IMR-90 (cell line): ENCODE measurements around the gene ADAM15. TPM values are rescaled to one million over a fixed set of nuclear protein-coding genes. Genes with fewer than 3 reads are reported as not detected.

Experiments used
- ATAC-seq: fragments of 200-7000 bp; cut with Tn5 transposase; 2 replicates; pipeline ENCODE4 v1.9.1; 2020; ENCODE audit warnings: low read depth, mild to moderate bottlenecking, moderate library complexity
- BruUV-seq: library from RNA; stranded (reverse); fragments of 400-500 nt; replicated peaks from 2 replicates; lab custom pipeline; 2021; lab: Mats Ljungman, UMichigan
- CTCF ChIA-PET: fragments of 300-600 bp; formaldehyde crosslinking; extraction: SDS; loops from one replicate; lab custom pipeline; 2021; ENCODE audit warnings: antibody characterized with exemption; lab: Yijun Ruan, JAX
- POLR2A ChIA-PET: fragments of 300-600 bp; sonication (Branson Sonifier 250); formaldehyde crosslinking; loops from one replicate; lab custom pipeline; 2022; ENCODE audit warnings: antibody characterized with exemption; ENCODE audit not compliant: unreplicated experiment; lab: Charles Lee
- DNase-seq: peaks from one replicate; pipeline ENCODE4 v3.0.0; 2013
- H2AFZ ChIP-seq: replicated peaks from 2 replicates; pipeline ENCODE3; 2013; ENCODE audit warnings: low read length, mild to moderate bottlenecking; ENCODE audit not compliant: poor library complexity
- H2AK5ac ChIP-seq: 2 replicates; pipeline ENCODE4 v1.6.1; 2013; ENCODE audit warnings: low read depth, low read length, inconsistent platforms
- H2AK9ac ChIP-seq: replicated peaks from 2 replicates; pipeline ENCODE3; 2013; ENCODE audit warnings: mild to moderate bottlenecking, low read depth, low read length, moderate library complexity; ENCODE audit not compliant: poor library complexity
- H2BK120ac ChIP-seq: 2 replicates; pipeline ENCODE4 v1.6.1; 2013; ENCODE audit warnings: low read depth, low read length, inconsistent platforms
- H2BK15ac ChIP-seq: 3 replicates; pipeline ENCODE4 v1.6.1; 2013; ENCODE audit warnings: low read depth, low read length, inconsistent platforms
- H2BK20ac ChIP-seq: 2 replicates; pipeline ENCODE4 v1.6.1; 2013; ENCODE audit warnings: low read depth, mild to moderate bottlenecking, inconsistent platforms, low read length, moderate library complexity
- H2BK5ac ChIP-seq: 2 replicates; pipeline ENCODE4 v1.6.1; 2013; ENCODE audit warnings: mild to moderate bottlenecking, low read depth, low read length, inconsistent platforms; ENCODE audit not compliant: poor library complexity, severe bottlenecking
- H3K14ac ChIP-seq: replicated peaks from 2 replicates; pipeline ENCODE4 v1.6.1; 2013; ENCODE audit warnings: low read depth, low read length, inconsistent platforms
- H3K18ac ChIP-seq: 2 replicates; pipeline ENCODE4 v1.6.1; 2013; ENCODE audit warnings: low read depth, low read length, control low read depth
- H3K23ac ChIP-seq: 2 replicates; pipeline ENCODE4 v1.6.1; 2013; ENCODE audit warnings: low read depth, low read length, inconsistent platforms
- H3K27ac ChIP-seq: 2 replicates; pipeline ENCODE4 v1.5.1; 2013; ENCODE audit warnings: mild to moderate bottlenecking, control low read depth, low read length; ENCODE audit not compliant: insufficient read depth
- H3K27me3 ChIP-seq: 2 replicates; pipeline ENCODE4 v1.6.1; 2013; ENCODE audit warnings: low read length; ENCODE audit not compliant: control insufficient read depth, insufficient read depth
- H3K36me3 ChIP-seq: 2 replicates; pipeline ENCODE4 v1.6.1; 2013; ENCODE audit warnings: low read length, mixed read lengths; ENCODE audit not compliant: control insufficient read depth, insufficient read depth
- H3K4ac ChIP-seq: 2 replicates; pipeline ENCODE4 v1.6.1; 2013; ENCODE audit warnings: low read depth, low read length, inconsistent platforms
- H3K4me1 ChIP-seq: 2 replicates; pipeline ENCODE4 v1.6.1; 2013; ENCODE audit warnings: low read length, mixed read lengths; ENCODE audit not compliant: control insufficient read depth, insufficient read depth
- H3K4me2 ChIP-seq: 2 replicates; pipeline ENCODE4 v1.6.1; 2013; ENCODE audit warnings: low read depth, mild to moderate bottlenecking, control low read depth, low read length, moderate library complexity
- H3K4me3 ChIP-seq: 2 replicates; pipeline ENCODE4 v1.5.1; 2013; ENCODE audit warnings: low read depth, mild to moderate bottlenecking, control low read depth, low read length, moderate library complexity; ENCODE audit not compliant: insufficient read depth
- H3K56ac ChIP-seq: 2 replicates; pipeline ENCODE4 v1.6.1; 2013; ENCODE audit warnings: low read length, inconsistent platforms; ENCODE audit not compliant: insufficient read depth; ENCODE audit errors: extremely low read depth
- H3K79me1 ChIP-seq, 2 experiments: 2 replicates each; pipeline ENCODE4 v1.6.1; 2013; ENCODE audit warnings: low read length in 2 of 2, inconsistent platforms in 1 of 2, low read depth in 1 of 2
- H3K9ac ChIP-seq: 2 replicates; pipeline ENCODE4 v1.6.1; 2013; ENCODE audit warnings: low read depth, low read length, control low read depth
- H3K9me1 ChIP-seq: 2 replicates; pipeline ENCODE4 v1.6.1; 2013; ENCODE audit warnings: low read length, inconsistent platforms; ENCODE audit not compliant: insufficient read depth
- H3K9me3 ChIP-seq: 2 replicates; pipeline ENCODE4 v1.6.1; 2013; ENCODE audit warnings: low read length; ENCODE audit not compliant: control insufficient read depth, insufficient read depth
- H4K20me1 ChIP-seq: 2 replicates; pipeline ENCODE4 v1.6.1; 2013; ENCODE audit warnings: low read length, inconsistent platforms; ENCODE audit not compliant: insufficient read depth
- H4K5ac ChIP-seq: 2 replicates; pipeline ENCODE4 v1.6.1; 2013; ENCODE audit warnings: mild to moderate bottlenecking, low read depth, low read length, control low read depth
- H4K8ac ChIP-seq, 2 experiments: 2 replicates each; pipeline ENCODE4 v1.6.1; 2013; ENCODE audit warnings: low read depth in 2 of 2, low read length in 2 of 2, control low read depth in 1 of 2, inconsistent platforms in 1 of 2
- H4K91ac ChIP-seq: 2 replicates; pipeline ENCODE4 v1.6.1; 2013; ENCODE audit warnings: low read depth, low read length, inconsistent platforms; ENCODE audit not compliant: insufficient read depth
- CHD1 ChIP-seq: IDR thresholded peaks from 2 replicates; pipeline ENCODE4 v1.6.1; 2012; ENCODE audit warnings: low read depth, low read length, improper control_type of control experiment
- ELK1 ChIP-seq: fragments of 150-350 bp; IDR thresholded peaks from 2 replicates; pipeline ENCODE4 v1.6.1; 2016; ENCODE audit warnings: low read depth, mild to moderate bottlenecking, low read length, moderate library complexity, borderline replicate concordance
- MAZ ChIP-seq: IDR thresholded peaks from 2 replicates; pipeline ENCODE4 v1.6.1; 2012; ENCODE audit warnings: low read depth, mild to moderate bottlenecking, low read length, improper control_type of control experiment, moderate library complexity, borderline replicate concordance
- POLR2A ChIP-seq: IDR thresholded peaks from 2 replicates; pipeline ENCODE4 v1.6.1; 2012; ENCODE audit warnings: mild to moderate bottlenecking, low read depth, low read length
- USF2 ChIP-seq: fragments of 150-350 bp; IDR thresholded peaks from 2 replicates; pipeline ENCODE4 v1.6.1; 2017; ENCODE audit warnings: mild to moderate bottlenecking, antibody characterized with exemption, low read length, low read depth
- WGBS, 2 experiments: methylation state at CpG; one replicate each; pipeline versions ENCODE4 v1.1.5 to v1.1.7; 2013; ENCODE audit warnings: missing lambda C conversion rate in 2 of 2; ENCODE audit not compliant: insufficient read length in 1 of 2; ENCODE audit errors: extremely low coverage in 2 of 2; 5-methylcytosine and 5-hydroxymethylcytosine counted together
- dilution Hi-C: fragments of 300-500 bp; cut with HindIII; formaldehyde crosslinking; loops from one replicate; pipeline ENCODE4 v1.14.3; 2018; ENCODE audit warnings: low sequenced_read_pairs; ENCODE audit not compliant: unreplicated experiment
- in situ Hi-C: fragments of 300-500 bp; cut with MboI; formaldehyde crosslinking; loops from 3 replicates; pipeline ENCODE4 v1.14.3; 2019; ENCODE audit warnings: low sequenced_read_pairs, inconsistent platforms, mixed read lengths
- intact Hi-C: fragments of 100-400 bp; cut with micrococcal nuclease; formaldehyde crosslinking; loops from 2 replicates; pipeline ENCODE4 v1.10.0; 2022
- polyA plus RNA-seq, 3 experiments: library from polyadenylated mRNA; depleted of rRNA; stranded (reverse); fragments of >200 nt; gene quantifications; 2 replicates each; pipeline ENCODE4 v1.2.3, GENCODE V29; 2012; ENCODE audit warnings: low replicate concordance in 1 of 3
- total RNA-seq: library from RNA; depleted of rRNA; stranded (reverse); fragments of >200 nt; gene quantifications from 2 replicates; pipeline ENCODE4 v1.2.3, GENCODE V29; 2012

ADAM15 gene
- total and polyA plus RNA-seq, 2 of the 4 experiments (the other 2 are of a cell fraction), result 25.6 to 52.4 TPM

- TF ChIP-seq CHD1, result no peak
Observed at GRCh38 chr1:155086128-155086741, 35.1 kb downstream of the ADAM15 start (continued).

GRCh38 chr1:155086856-155087535, 35.9 kb downstream of the ADAM15 start:
- in situ Hi-C loops (no loop called here), intact Hi-C loops (loop anchor here (10.0 kb wide), 1 partner anchor 612 kb away; no protein-coding TSS in a partner anchor), dilution Hi-C loops (no loop called here)
- Histone ChIP-seq H4K5ac (no peak overlapping the region), H3K27ac (no peak overlapping the region), H3K4me1 (peaks cover 5% of the 10 kb centered on the region; the same call in 1 of the 2 replicates), H2AK9ac (no peak overlapping the region), H3K23ac (no peak overlapping the region), H3K27me3 (peaks cover 23% of the 10 kb centered on the region), H3K56ac (no peak overlapping the region), H2BK5ac (no peak overlapping the region), H3K4me2 (no peak overlapping the region), H2BK20ac (no peak overlapping the region), H3K9me3 (no peaks in the 10 kb centered on the region), H3K79me1 (no peaks in the 10 kb centered on the region; a peak in 1 of 4 replicates), H4K8ac (no peak overlapping the region), H2AFZ (no peak overlapping the region), H2BK120ac (no peak overlapping the region), H4K20me1 (no peaks in the 10 kb centered on the region; the same call in 1 of the 2 replicates), H3K4ac (no peak overlapping the region), H3K36me3 (no peaks in the 10 kb centered on the region), H4K91ac (no peak overlapping the region), H3K18ac (no peak overlapping the region), H2BK15ac (no peak overlapping the region), H3K14ac (no peak overlapping the region), H2AK5ac (no peak overlapping the region), H3K9me1 (peaks cover 8% of the 10 kb centered on the region), H3K9ac (no peak overlapping the region; the same call in 1 of the 2 replicates), H3K4me3 (no peak overlapping the region)
- ATAC-seq, result no peak
- WGBS, 2 experiments, result no CpG with 5 or more reads among the region's 8 CpGs
- TF ChIP-seq POLR2A, result no peak
- TF ChIP-seq USF2, result no peak
- TF ChIP-seq ELK1, result no peak
- no peak for TF ChIP-seq MAZ
- no peak for DNase-seq
- no TSS peak for BruUV-seq
- ChIA-PET POLR2A (no interaction called here), CTCF (interaction anchor here (0.6 kb wide), 1 partner anchor 467 kb away, joined by 3 read pairs; no protein-coding TSS in a partner anchor)
